NCI-H146 (cell line): ENCODE data around the gene CENPH.
A peak's percentile ranks its signal among the peaks of the same experiment; 100 is the strongest.
"Not testable (repeated sequence)": the region's sequence is repeated elsewhere in the genome, so short reads cannot be mapped to it uniquely, and the experiment has no call there.

ENCODE experiments used
- DNase-seq: peaks from one replicate; lab custom pipeline; 2025; lab: John Stamatoyannopoulos, UW

CENPH gene

GRCh38 chr5:69209602-69210001 lies 20.2 kb downstream of the CENPH start:
- DNase-seq, result no peak

GRCh38 chr5:69211200-69211599 lies 21.8 kb downstream of the CENPH start:
- DNase-seq, result no peak

- DNase-seq, result no peak
Observed at GRCh38 chr5:69212022-69212421, 22.6 kb downstream of the CENPH start.

DNA sequence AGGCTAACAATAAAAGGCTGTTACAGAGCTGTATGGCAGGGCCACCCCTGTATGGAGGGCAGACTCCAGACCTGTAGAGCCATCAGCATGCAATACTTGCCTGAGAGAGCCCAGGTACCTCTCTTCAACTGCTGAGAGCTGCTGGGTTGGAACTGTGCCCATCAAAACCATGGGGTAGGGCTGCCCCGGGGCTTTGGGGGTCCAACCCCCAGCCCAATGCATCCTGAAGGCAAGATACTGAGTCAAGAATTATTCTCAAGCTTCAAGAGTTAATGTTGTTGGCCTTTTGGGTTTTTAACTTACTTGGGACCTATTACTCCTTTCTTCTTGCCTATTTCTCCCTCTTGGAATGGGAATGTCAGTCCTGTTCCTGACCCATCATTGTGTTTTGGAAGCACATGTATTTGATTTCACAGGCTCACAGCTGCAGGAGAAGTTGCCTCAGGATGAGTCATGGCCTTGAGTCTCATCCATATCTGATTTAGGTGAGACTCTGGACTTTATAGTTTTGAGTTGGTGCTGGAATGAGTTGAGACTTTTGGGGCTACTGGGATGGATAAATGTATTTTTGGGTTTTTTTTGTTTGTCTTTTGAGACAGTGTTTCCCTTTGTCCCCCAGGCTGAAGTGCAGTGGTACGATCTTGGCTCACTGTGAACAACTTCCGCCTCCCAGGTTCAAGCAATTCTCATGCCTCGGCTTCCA lies 24.3 kb downstream of the CENPH start:
- no peak for DNase-seq

GRCh38 chr5:69217151-69217511 lies 27.7 kb downstream of the CENPH start:
- no peak for DNase-seq

GRCh38 chr5:69217548-69218526 lies 28.5 kb downstream of the CENPH start:
- DNase-seq, result peak; percentile 95

DNA sequence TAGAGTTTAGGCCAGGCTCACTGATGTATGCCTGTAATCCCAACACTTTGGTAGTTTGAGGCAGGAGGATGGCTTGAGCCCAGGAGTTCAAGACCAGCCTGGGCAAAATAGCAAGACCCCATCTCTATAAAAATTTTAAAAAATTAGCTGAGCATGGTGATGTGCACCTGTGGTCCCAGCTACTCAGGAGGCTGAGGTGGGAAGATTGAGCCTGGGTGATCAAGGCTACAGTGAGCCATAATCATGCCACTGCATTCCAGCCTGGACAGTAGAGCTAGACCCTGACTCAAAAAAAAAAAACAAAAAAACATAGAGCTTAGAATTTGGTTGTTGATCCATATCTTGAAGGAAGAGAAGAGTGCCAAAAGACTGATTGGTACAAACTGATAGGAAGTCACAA lies 30.6 kb downstream of the CENPH start:
- no peak for DNase-seq

DNA sequence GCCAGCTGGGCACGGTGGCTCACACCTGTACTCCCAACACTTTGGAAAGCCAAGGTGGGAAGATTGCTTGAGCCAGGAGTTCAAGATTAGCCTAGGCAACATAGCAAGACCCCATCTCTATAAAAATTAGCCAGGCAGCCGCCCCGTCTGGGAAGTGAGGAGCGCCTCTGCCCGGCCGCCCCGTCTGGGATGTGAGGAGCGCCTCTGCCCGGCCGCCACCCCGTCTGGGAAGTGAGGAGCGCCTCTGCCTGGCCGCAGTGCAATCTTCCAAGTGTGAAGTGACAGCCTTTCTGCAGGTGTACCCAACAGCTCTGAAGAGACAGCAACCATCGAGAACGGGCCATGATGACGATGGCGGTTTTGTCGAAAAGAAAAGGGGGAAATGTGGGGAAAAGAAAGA lies 31.0 kb downstream of the CENPH start:
- DNase-seq, result not testable (repeated sequence)

DNA sequence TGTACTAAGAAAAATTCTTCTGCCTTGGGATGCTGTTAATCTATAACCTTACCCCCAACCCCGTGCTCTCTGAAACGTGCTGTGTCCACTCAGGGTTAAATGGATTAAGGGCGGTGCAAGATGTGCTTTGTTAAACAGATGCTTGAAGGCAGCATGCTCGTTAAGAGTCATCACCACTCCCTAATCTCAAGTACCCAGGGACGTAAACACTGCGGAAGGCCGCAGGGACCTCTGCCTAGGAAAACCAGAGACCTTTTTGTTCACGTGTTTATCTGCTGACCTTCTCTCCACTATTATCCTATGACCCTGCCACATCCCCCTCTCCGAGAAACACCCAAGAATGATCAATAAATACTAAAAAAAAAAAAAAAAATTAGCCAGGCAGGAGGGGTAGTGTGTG lies 31.4 kb downstream of the CENPH start:
- DNase-seq, result not testable (repeated sequence)

GRCh38 chr5:69224520-69224919 lies 35.1 kb downstream of the CENPH start:
- DNase-seq, result no peak

GRCh38 chr5:69225860-69226259 lies 36.5 kb downstream of the CENPH start:
- no peak for DNase-seq

DNA sequence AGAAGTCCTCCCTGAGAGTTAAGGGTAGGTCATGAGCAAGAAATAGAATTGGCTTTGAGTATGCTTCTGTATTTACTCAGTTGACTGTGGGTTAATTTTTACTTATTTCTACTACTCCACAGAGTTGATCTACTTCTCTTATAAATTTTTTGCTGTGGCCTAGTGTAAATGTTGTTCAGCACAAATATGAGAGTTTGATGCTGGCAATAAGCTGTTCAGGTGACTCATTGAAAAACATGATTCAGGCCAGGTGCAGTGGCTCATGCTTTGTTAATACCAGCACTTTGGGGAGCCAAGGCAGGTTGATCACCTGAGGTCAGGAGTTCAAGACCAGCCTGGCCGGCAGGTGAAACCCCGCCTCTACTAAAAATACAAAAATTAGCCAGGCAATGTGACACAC lies 40.8 kb downstream of the CENPH start:
- no peak for DNase-seq

- DNase-seq, result no peak
Observed at GRCh38 chr5:69231281-69231680, 41.9 kb downstream of the CENPH start.

DNA sequence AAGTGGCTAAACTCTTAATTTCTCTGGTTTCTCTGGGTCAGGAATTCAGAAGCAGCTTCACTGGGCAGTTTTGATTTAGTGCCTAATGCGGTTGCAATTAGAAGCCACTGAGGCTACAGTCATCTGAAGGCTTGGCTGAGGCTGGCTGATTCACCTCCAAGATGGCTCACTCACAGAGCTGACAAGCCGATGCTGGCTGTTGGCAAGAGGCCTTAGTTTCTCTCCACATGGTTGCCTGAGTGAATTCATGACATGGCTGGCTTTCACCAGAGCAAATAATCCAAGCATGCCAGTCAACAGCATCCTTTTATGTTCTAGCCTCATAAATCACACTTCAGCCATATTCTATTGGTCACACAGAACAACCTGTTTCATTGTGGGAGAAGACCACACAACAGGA lies 42.5 kb downstream of the CENPH start:
- DNase-seq, result no peak

DNA sequence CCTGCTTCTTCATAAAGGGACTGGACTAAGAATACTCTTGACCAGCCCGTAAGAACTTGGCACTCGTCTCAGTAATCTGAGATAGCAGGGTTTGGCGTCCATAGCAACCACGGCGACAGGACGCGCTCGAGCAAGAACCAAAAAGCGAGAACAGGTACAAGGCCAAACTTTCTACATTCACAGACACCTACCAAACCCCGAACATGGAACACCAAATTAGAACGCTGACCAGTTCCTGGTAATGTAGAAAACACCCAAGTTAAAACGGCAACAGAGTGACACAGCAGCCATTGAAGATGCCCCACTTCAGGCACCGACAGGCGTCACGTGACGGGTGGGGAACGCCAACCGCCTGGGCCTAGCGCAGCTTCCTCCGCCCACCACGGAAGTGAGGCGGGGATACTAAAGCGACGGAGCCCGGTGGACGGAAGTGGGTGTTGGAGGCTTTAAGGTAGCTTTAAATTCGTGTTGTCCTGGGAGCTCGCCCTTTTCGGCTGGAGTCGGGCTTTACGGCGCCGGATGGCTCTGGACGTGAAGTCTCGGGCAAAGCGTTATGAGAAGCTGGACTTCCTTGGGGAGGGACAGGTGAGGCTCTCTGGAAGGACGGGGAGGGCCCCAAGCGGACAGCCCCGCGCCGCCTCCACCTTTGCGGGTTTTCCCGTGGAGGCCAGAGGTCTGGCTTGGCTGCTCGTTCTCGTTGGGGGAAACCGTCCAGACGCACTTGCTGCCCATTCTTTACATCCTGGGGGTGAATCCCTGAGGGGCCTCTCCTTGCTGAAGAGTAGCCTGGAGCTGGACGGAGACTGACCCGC lies 45.3 kb downstream of the CENPH start, which contains the start of gene CDK7:
Gene CDK7, plus strand, starts transcription at position 430 of the 812 bp plus-strand sequence. Its CDS starts 90 bp downstream, at position 520.
- peak; percentile 90 for DNase-seq

- not testable (repeated sequence) for DNase-seq
Observed at GRCh38 chr5:69236733-69237132, 47.4 kb downstream of the CENPH start.

DNA sequence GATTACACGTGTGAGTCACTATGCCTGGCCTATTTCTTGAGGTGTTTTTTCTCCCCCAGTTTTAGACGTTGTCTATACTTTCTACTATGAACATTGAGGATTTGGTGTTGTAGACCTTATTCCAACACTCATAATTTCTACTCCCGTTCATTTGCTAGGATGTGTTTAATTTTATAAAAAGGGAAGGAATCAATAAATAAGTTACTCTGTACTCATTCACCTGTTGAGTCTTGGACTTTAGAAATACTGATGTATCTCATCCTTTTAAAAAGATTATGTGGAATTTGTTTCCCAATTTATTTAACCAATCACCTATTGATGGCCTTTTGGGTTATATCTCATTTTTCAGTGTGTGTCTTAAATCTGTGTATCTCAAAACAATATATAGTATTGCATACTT lies 48.5 kb downstream of the CENPH start:
- DNase-seq, result no peak

DNA sequence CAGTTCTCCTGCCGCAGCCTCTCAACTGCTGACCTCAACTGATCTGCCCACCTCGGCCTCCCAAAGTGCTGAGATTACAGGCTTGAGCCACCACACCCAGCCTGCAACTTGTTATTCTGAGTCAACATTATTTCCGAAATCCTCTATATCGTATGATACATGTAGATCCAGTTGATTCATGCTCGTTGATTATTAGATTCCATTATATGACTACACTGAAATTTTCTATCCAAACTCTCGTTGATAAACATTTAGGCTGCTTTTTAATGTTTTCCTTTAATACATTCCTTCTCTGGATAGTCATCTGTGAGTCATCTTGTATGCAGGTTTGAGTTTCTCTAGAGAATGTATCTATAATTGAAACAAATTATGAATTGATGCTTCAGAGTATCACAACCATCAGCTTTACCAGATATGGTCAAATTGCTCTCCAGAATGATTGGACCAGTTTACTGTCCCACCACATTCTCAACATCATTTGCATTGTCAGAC lies 49.4 kb downstream of the CENPH start:
- no peak for DNase-seq

DNA sequence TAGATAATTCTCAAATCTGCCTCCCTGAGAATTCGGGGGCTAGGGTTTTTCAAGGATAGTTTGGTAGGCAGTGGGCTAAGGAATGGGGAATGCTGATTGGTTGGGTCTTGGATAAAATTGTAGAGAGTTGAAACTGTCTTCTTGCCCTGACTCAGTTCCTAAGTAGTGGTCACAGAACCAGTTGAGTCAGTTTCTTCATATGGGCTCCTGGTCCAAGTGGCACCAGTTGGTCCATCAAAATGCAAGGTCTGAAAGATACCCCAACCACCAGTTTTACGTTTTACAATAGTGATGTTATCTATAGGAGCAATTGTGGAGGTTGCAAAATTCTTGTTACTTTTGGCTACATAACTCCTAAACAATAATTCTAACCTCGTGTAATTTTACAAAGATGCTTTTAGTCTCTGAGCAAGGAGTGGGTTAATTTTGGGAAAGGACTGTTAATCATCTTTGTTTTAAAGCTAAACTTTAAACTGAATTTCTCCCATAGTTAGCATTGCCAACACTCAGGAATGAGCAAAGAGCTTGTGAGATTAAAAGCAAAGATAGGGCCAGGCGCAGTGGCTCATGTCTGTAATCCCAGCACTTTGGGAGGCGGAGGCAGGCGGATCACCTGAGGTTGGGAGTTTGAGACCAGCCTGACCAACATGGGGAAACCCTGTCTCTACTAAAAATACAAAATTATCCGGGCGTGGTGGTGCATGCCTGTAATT lies 53.0 kb downstream of the CENPH start:
- no peak for DNase-seq

DNA sequence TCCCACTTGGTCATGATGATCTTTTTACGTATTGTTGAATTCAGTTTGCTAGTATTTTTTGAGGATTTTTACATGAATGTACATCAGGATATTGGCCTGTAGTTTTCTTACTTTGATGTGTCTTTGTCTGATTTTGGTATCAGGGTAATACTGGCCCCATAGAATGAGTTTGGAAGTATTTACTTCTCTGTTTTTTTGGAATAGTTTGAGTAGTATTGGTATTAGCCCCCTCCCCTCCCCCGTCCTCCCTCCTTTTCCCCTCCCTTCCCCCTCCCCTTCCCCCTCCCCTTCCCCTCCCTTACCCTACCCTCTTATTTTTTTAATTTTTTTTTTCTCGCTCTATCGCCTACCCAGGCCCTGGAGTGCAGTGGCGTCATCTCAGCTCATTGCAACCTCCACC lies 55.6 kb downstream of the CENPH start:
- DNase-seq, result no peak

GRCh38 chr5:69248019-69248418 lies 58.6 kb downstream of the CENPH start:
- DNase-seq, result no peak
